ENCODE results near the gene DBR1. TPM values are rescaled to one million over a fixed set of nuclear protein-coding genes. Genes with fewer than 3 reads are reported as not detected.

The DBR1 gene
- total and polyA plus RNA-seq, 2 experiments from 2014 or later: 9.7 to 17.2 TPM

GRCh38 chr3:138222942-138223287 lies 48.2 kb upstream of the DBR1 start (continued):
- TF ChIP-seq CTCF (conservative IDR thresholded peaks at IDR 0.05; ENCODE audit: low read depth in 2 of 2) (no peak), EZH2phosphoT487 (IDR thresholded peaks at IDR 0.05; ENCODE audit: unreplicated experiment) (no peak), ZNF331 (CRISPR knock-in tag; IDR thresholded peaks at IDR 0.05; ENCODE audit: low read depth) (no peak), CREB1 (CRISPR knock-in tag; IDR thresholded peaks at IDR 0.05; ENCODE audit: low read depth) (no peak)

DNA sequence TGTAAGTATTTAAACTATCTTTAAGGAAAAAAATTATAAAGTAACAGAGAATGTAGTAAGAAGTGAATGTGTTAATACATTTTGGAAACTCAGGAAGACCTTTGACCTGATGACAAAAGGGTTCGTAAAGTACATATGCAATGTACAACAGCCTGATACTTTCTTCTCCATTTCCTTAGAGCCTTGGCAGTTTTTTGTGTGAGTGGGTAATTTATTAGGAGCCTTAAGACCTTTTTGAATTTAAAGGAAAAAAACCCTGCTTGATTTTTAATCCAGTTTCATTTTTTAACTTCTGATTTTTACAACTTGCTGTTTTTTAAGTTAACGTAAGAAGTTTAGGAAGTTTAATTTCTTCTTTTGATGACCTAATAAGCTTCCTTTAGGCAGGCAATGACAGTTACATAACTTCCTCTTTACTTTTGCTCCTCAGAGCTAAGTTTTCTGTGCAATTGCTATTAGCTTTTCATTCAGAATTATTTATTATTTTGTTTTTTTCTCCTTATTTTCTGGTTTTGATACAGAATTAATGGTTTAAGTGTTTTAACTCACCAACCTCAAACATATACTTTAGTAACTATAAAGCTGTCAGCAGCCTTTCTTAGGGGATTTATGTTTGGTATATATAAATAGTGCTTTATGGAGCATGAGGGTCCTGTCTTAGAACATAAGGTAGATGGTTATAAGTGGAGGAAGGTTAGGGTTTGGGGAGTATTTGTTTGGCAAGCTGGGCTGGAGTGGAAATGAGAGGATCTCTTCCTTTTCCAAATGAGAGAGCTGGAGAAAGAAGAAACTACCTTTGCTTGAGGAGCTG lies 47.6 kb upstream of the DBR1 start:
- H3K27ac ChIP-seq (ENCODE audit: low read depth): no peak overlapping the region
- H3K36me3 ChIP-seq (ENCODE audit: insufficient read depth): peaks cover 32% of the 10 kb centered on the region
- no peaks in the 10 kb centered on the region for H3K9me3 Mint-ChIP-seq
- ATAC-seq (no peak), DNase-seq (ENCODE audit: low spot score) (no peak)
- H3K4me3 Mint-ChIP-seq: no peak overlapping the region
- H3K79me2 ChIP-seq (replicated peaks; ENCODE audit: insufficient read depth): peaks cover 44% of the 10 kb centered on the region
- H3K4me3 ChIP-seq: no peak overlapping the region
- peaks cover 8% of the 10 kb centered on the region; the same call in 2 of the 3 replicates for H3K4me1 Mint-ChIP-seq
- no peak overlapping the region for H2AFZ ChIP-seq
- H3K4me2 ChIP-seq: no peak overlapping the region
- H3K36me3 Mint-ChIP-seq (ENCODE audit: low read depth): peaks cover 40% of the 10 kb centered on the region
- no peaks in the 10 kb centered on the region for H3K27me3 ChIP-seq (ENCODE audit: insufficient read depth)
- peaks cover 8% of the 10 kb centered on the region; the same call in 1 of the 2 replicates for H3K4me1 ChIP-seq (ENCODE audit: insufficient read depth)
- H3F3A ChIP-seq (replicated peaks; ENCODE audit: low read depth): no peaks in the 10 kb centered on the region
- H3K27ac Mint-ChIP-seq: no peak overlapping the region
- no peaks in the 10 kb centered on the region for H3K27me3 Mint-ChIP-seq (ENCODE audit: insufficient read depth, low read depth, poor library complexity)
- no peak for TF ChIP-seq ZNF114 (CRISPR knock-in tag; IDR thresholded peaks at IDR 0.05)
- H3K9me2 ChIP-seq (ENCODE audit: insufficient read depth): no peaks in the 10 kb centered on the region
- peaks cover 14% of the 10 kb centered on the region for H4K20me1 ChIP-seq (replicated peaks; ENCODE audit: insufficient read depth)

- no peaks in the 10 kb centered on the region for H3K9me3 Mint-ChIP-seq
- DNase-seq (ENCODE audit: low spot score) (no peak), ATAC-seq (no peak)
- no peak overlapping the region for H3K4me2 ChIP-seq
- peaks cover 20% of the 10 kb centered on the region for H4K20me1 ChIP-seq (replicated peaks; ENCODE audit: insufficient read depth)
- no peak overlapping the region for H3K4me3 Mint-ChIP-seq
- H3K4me1 ChIP-seq (ENCODE audit: insufficient read depth): peaks cover 8% of the 10 kb centered on the region; the same call in 1 of the 2 replicates
- no peak overlapping the region for H3K4me3 ChIP-seq
- no peak overlapping the region for H3K27ac Mint-ChIP-seq
- peaks cover 59% of the 10 kb centered on the region for H3K79me2 ChIP-seq (replicated peaks; ENCODE audit: insufficient read depth)
- no peaks in the 10 kb centered on the region for H3K27me3 ChIP-seq (ENCODE audit: insufficient read depth)
- peaks cover 8% of the 10 kb centered on the region; the same call in 2 of the 3 replicates for H3K4me1 Mint-ChIP-seq
- H3K27ac ChIP-seq (ENCODE audit: low read depth): no peak overlapping the region
- peaks cover 32% of the 10 kb centered on the region for H3K36me3 Mint-ChIP-seq (ENCODE audit: low read depth)
- H3K36me3 ChIP-seq (ENCODE audit: insufficient read depth): peaks cover 22% of the 10 kb centered on the region
- no peak overlapping the region for H2AFZ ChIP-seq
- H3K27me3 Mint-ChIP-seq (ENCODE audit: insufficient read depth, low read depth, poor library complexity): no peaks in the 10 kb centered on the region
- H3K9me2 ChIP-seq (ENCODE audit: insufficient read depth): no peaks in the 10 kb centered on the region
- H3F3A ChIP-seq (replicated peaks; ENCODE audit: low read depth): no peaks in the 10 kb centered on the region
- TF ChIP-seq POLR2AphosphoS5 (IDR thresholded peaks at IDR 0.05; ENCODE audit: low read depth): no peak
- TF ChIP-seq ZNF114 (CRISPR knock-in tag; IDR thresholded peaks at IDR 0.05): no peak
- TF ChIP-seq ZNF462 (CRISPR knock-in tag; IDR thresholded peaks at IDR 0.05): no peak
- TF ChIP-seq EZH2phosphoT487 (IDR thresholded peaks at IDR 0.05; ENCODE audit: unreplicated experiment): no peak
- no peak for TF ChIP-seq EZH2 (IDR thresholded peaks at IDR 0.05; ENCODE audit: low read depth, unreplicated experiment)
- no peak for TF ChIP-seq CTCF (conservative IDR thresholded peaks at IDR 0.05; ENCODE audit: low read depth in 2 of 2)
Measured at GRCh38 chr3:138220788-138221187, 46.1 kb upstream of the DBR1 start.
